Neural cell (in vitro differentiated cells): ENCODE data around the gene HDAC4. TPM values are rescaled to one million over a fixed set of nuclear protein-coding genes. Genes with fewer than 3 reads are reported as not detected.

Source experiments
- H2AFZ ChIP-seq: fragments of 200-600, 300-800 bp; sonication (generic), shearing (Covaris generic); 2 replicates; pipeline ENCODE4 v1.6.0; 2014; ENCODE audit warnings: low read depth, mild to moderate bottlenecking, antibody characterized with exemption, low read length, moderate library complexity
- H3F3A ChIP-seq: fragments of 200-600 bp; shearing (Covaris generic); 2 replicates; pipeline ENCODE4 v1.6.1; 2016; ENCODE audit warnings: mild to moderate bottlenecking, moderate library complexity, mixed read lengths, antibody characterized with exemption, low read length; ENCODE audit not compliant: insufficient read depth, poor library complexity, severe bottlenecking
- H3K27ac ChIP-seq: fragments of 200-600, 300-800 bp; sonication (generic), shearing (Covaris generic); 2 replicates; pipeline ENCODE4 v1.5.1; 2014; ENCODE audit warnings: mild to moderate bottlenecking, low read length, moderate library complexity
- H3K27me3 ChIP-seq: fragments of 300-800, 200-600 bp; sonication (generic), shearing (Covaris generic); 2 replicates; pipeline ENCODE4 v1.6.0; 2014; ENCODE audit warnings: mild to moderate bottlenecking, low read depth, low read length, moderate library complexity; ENCODE audit not compliant: insufficient read depth
- H3K36me3 ChIP-seq: fragments of 300-800, 200-600 bp; sonication (generic), shearing (Covaris generic); 2 replicates; pipeline ENCODE4 v1.5.1; 2014; ENCODE audit warnings: mild to moderate bottlenecking, antibody characterized with exemption, low read length, moderate library complexity; ENCODE audit not compliant: insufficient read depth
- H3K4me2 ChIP-seq: fragments of 300-800, 200-600 bp; sonication (generic), shearing (Covaris generic); 2 replicates; pipeline ENCODE4 v1.6.0; 2014; ENCODE audit warnings: mild to moderate bottlenecking, low read length
- H3K4me3 ChIP-seq: fragments of 300-800, 200-600 bp; sonication (generic), shearing (Covaris generic); 2 replicates; pipeline ENCODE4 v1.5.1; 2014; ENCODE audit warnings: mild to moderate bottlenecking, low read length, moderate library complexity
- H3K79me2 ChIP-seq: fragments of 200-600 bp; shearing (Covaris generic); replicated peaks from 2 replicates; pipeline ENCODE4 v1.6.0; 2014; ENCODE audit warnings: mild to moderate bottlenecking, low read length, moderate library complexity; ENCODE audit not compliant: insufficient read depth
- H3K9ac ChIP-seq: fragments of 300-800, 200-600 bp; sonication (generic), shearing (Covaris generic); 2 replicates; pipeline ENCODE4 v1.6.1; 2016; ENCODE audit warnings: mild to moderate bottlenecking, low read length, mixed read lengths
- H3K9me2 ChIP-seq: fragments of 200-600 bp; shearing (Covaris generic); 2 replicates; pipeline ENCODE4 v1.6.1; 2016; ENCODE audit warnings: mild to moderate bottlenecking, low read length, mixed read lengths; ENCODE audit not compliant: insufficient read depth
- H3K9me3 ChIP-seq: fragments of 200-600, 300-800 bp; sonication (generic), shearing (Covaris generic); 2 replicates; pipeline ENCODE4 v1.6.1; 2016; ENCODE audit warnings: mild to moderate bottlenecking, mixed run types, low read length, moderate library complexity, mixed read lengths
- H4K20me1 ChIP-seq: fragments of 200-600 bp; shearing (Covaris generic); 2 replicates; pipeline ENCODE4 v1.6.1; 2016; ENCODE audit warnings: mild to moderate bottlenecking, mixed run types; ENCODE audit not compliant: insufficient read depth
- EP300 ChIP-seq: fragments of 450-650 bp; conservative IDR thresholded peaks from 2 replicates; pipeline ENCODE4 v1.6.1; 2014; ENCODE audit warnings: antibody characterized with exemption, mild to moderate bottlenecking, moderate library complexity; ENCODE audit not compliant: poor library complexity, severe bottlenecking
- EZH2 ChIP-seq: fragments of 200-600, 300-800 bp; shearing (Covaris generic), sonication (generic); IDR thresholded peaks from 2 replicates; pipeline ENCODE4 v1.6.1; 2014; ENCODE audit warnings: antibody characterized with exemption, low read length, borderline replicate concordance, mild to moderate bottlenecking; ENCODE audit not compliant: insufficient read depth, poor library complexity, severe bottlenecking
- MXI1 ChIP-seq: fragments of 450-650 bp; conservative IDR thresholded peaks from 2 replicates; pipeline ENCODE4 v1.6.1; 2014; ENCODE audit warnings: antibody characterized with exemption, mild to moderate bottlenecking; ENCODE audit not compliant: poor library complexity, severe bottlenecking
- POLR2AphosphoS5 ChIP-seq: IDR thresholded peaks from 2 replicates; pipeline ENCODE4 v1.6.1; 2012
- RAD21 ChIP-seq: fragments of 450-650 bp; conservative IDR thresholded peaks from 2 replicates; pipeline ENCODE4 v1.6.1; 2014; ENCODE audit warnings: antibody characterized with exemption, mild to moderate bottlenecking, moderate library complexity
- SMC3 ChIP-seq: fragments of 450-650 bp; conservative IDR thresholded peaks from 2 replicates; pipeline ENCODE4 v1.6.1; 2014; ENCODE audit warnings: antibody characterized with exemption, mild to moderate bottlenecking, moderate library complexity; ENCODE audit not compliant: poor library complexity
- TAF1 ChIP-seq: IDR thresholded peaks from 2 replicates; pipeline ENCODE4 v1.6.1; 2012; ENCODE audit warnings: low read depth
- polyA plus RNA-seq: library from polyadenylated mRNA; depleted of rRNA; stranded (reverse); fragments of >200 nt; gene quantifications from 2 replicates; pipeline ENCODE4 v1.2.3, GENCODE V29; 2014
- TF ChIP-seq, protein P1 (sequence below): fragments of 450-650 bp; IDR thresholded peaks from 2 replicates; pipeline ENCODE4 v1.5.1; 2014; ENCODE audit warnings: antibody characterized with exemption, mild to moderate bottlenecking, moderate library complexity; ENCODE audit not compliant: poor library complexity, severe bottlenecking
- TF ChIP-seq, protein P2 (sequence below): IDR thresholded peaks from 2 replicates; pipeline ENCODE4 v1.6.1; 2012; ENCODE audit warnings: borderline replicate concordance

HDAC4 gene
- polyA plus RNA-seq, 1 donor from 2014 or later: 3.4 TPM

DNA sequence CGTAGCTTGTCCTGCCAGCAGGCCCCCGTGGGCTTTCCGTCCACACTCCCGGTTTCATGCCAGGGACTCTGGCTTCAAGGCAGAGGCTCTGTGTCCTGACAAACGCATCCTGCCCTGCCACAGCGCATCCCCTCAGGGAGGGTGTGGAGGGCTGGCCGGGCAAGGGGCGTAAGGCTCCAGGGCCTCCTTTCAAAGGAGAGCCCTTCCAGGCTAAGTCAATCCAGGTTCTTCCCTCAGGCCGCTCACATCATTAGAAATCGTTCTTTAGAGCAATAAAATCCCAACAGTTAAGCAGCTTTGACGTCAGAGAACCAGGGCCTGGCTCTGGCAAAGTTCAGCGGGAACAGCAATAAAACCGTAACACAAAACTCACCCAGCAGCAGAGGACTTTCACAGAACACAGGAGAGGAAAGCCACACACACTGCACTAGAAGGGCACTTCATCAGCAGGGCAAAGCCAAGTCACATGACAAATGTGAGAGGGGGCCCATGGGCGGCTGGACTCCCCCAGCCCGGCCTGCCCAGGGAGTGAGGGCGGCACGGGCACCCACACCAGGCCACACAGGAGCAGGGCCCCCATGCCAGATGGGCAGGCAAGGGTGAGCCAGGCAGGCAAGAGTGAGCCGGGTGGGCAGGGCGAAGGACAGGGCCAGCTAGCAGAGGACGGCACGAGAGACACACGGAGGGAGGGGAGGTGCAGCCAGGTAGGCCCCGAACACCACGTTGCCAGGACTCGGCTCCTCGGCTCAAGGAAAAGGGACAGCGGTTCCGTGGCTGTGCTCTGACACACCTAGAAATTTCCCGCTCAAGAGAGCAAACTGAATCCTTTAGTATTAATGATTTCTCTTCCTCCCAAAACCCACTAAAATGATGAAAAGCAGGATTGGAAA, 52.0 kb downstream of the HDAC4 start:
- Histone ChIP-seq H3K4me2 (no peak overlapping the region), H3K36me3 (peaks cover 4% of the 10 kb centered on the region), H3K79me2 (no peaks in the 10 kb centered on the region), H3K9ac (no peak overlapping the region), H4K20me1 (no peaks in the 10 kb centered on the region), H3K4me3 (no peak overlapping the region), H3F3A (no peaks in the 10 kb centered on the region), H3K27me3 (no peaks in the 10 kb centered on the region), H2AFZ (no peak overlapping the region), H3K9me2 (no peaks in the 10 kb centered on the region), H3K9me3 (no peaks in the 10 kb centered on the region), H3K27ac (no peak overlapping the region)
- TF ChIP-seq TAF1: no peak
- no peak for TF ChIP-seq SMC3

DNA sequence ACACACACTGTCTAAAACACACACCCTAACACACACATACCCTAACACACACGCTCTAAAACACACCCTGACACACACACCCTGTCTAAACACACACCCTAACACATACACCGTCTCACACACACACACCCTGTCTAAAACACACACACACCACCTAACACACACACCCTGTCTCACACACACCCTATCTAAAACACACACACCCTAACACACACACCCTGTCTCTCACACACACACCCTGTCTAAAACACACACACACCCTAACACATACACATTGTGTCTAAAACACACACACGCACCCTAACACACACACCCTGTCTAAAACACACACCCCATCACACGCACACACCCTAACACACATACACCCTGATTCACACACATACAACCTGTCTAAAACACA, 54.1 kb downstream of the HDAC4 start:
- Histone ChIP-seq H4K20me1 (no peaks in the 10 kb centered on the region), H3K79me2 (no peaks in the 10 kb centered on the region)
- no peak for TF ChIP-seq EZH2
- TF ChIP-seq, protein P1, sequence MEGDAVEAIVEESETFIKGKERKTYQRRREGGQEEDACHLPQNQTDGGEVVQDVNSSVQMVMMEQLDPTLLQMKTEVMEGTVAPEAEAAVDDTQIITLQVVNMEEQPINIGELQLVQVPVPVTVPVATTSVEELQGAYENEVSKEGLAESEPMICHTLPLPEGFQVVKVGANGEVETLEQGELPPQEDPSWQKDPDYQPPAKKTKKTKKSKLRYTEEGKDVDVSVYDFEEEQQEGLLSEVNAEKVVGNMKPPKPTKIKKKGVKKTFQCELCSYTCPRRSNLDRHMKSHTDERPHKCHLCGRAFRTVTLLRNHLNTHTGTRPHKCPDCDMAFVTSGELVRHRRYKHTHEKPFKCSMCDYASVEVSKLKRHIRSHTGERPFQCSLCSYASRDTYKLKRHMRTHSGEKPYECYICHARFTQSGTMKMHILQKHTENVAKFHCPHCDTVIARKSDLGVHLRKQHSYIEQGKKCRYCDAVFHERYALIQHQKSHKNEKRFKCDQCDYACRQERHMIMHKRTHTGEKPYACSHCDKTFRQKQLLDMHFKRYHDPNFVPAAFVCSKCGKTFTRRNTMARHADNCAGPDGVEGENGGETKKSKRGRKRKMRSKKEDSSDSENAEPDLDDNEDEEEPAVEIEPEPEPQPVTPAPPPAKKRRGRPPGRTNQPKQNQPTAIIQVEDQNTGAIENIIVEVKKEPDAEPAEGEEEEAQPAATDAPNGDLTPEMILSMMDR: no peak
- TF ChIP-seq, protein P2, sequence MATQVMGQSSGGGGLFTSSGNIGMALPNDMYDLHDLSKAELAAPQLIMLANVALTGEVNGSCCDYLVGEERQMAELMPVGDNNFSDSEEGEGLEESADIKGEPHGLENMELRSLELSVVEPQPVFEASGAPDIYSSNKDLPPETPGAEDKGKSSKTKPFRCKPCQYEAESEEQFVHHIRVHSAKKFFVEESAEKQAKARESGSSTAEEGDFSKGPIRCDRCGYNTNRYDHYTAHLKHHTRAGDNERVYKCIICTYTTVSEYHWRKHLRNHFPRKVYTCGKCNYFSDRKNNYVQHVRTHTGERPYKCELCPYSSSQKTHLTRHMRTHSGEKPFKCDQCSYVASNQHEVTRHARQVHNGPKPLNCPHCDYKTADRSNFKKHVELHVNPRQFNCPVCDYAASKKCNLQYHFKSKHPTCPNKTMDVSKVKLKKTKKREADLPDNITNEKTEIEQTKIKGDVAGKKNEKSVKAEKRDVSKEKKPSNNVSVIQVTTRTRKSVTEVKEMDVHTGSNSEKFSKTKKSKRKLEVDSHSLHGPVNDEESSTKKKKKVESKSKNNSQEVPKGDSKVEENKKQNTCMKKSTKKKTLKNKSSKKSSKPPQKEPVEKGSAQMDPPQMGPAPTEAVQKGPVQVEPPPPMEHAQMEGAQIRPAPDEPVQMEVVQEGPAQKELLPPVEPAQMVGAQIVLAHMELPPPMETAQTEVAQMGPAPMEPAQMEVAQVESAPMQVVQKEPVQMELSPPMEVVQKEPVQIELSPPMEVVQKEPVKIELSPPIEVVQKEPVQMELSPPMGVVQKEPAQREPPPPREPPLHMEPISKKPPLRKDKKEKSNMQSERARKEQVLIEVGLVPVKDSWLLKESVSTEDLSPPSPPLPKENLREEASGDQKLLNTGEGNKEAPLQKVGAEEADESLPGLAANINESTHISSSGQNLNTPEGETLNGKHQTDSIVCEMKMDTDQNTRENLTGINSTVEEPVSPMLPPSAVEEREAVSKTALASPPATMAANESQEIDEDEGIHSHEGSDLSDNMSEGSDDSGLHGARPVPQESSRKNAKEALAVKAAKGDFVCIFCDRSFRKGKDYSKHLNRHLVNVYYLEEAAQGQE: no peak
- TF ChIP-seq SMC3: no peak
- TF ChIP-seq POLR2AphosphoS5: no peak
- TF ChIP-seq RAD21: no peak
- TF ChIP-seq MXI1: no peak
- TF ChIP-seq EP300: no peak
- no peak for TF ChIP-seq TAF1

More for the DNA sequence above, 54.1 kb downstream of the HDAC4 start:
- Histone ChIP-seq H3K9me2 (no peaks in the 10 kb centered on the region), H3K27me3 (no peaks in the 10 kb centered on the region), H3K4me3 (no peak overlapping the region), H3F3A (no peaks in the 10 kb centered on the region), H3K36me3 (peaks cover 3% of the 10 kb centered on the region), H3K4me2 (no peak overlapping the region), H3K9ac (no peak overlapping the region), H3K27ac (no peak overlapping the region), H3K9me3 (no peaks in the 10 kb centered on the region), H2AFZ (no peak overlapping the region)
